ENCODE measurements around the gene RUFY4. TPM values are rescaled to one million over a fixed set of nuclear protein-coding genes. Genes with fewer than 3 reads are reported as not detected.

RUFY4 gene
- total RNA-seq, 6 donors from 2014 or later = 0.15 to 0.51 (median 0.21) TPM; not detected in 2

DNA sequence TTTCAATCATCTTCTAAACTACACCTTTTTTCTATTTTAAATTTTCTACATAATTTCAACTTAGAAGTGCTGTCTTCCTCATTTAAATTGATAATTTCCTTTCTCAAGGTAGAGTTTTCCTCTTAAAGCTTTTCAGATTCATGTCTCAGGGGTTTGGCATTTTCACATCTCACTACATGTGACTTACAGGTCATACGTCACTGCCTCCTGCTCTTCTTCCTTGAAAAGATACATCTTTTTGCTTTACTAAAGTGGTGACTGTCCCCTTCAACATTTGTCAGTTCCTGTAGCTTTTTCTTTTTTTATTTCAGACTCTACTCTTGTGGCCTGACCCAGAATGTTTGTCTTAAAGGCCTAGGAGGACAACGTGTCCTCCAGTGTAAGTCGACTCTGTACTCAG lies 17.1 kb upstream of the RUFY4 start:
- no peak for DNase-seq
- Histone ChIP-seq H3K9me3 (peaks cover 0 to 3% (median 0%) of the 10 kb centered on the region in 4 donors), H3K27ac (no peak overlapping the region), H3K27me3 (no peaks in the 10 kb centered on the region), H3K4me3 (no peak overlapping the region), H3K4me1 (no peaks in the 10 kb centered on the region), H3K36me3 (no peaks in the 10 kb centered on the region)
- WGBS, 2 donors = 84 to 90% methylated on average over 3 of the region's 3 CpGs
- no peak for TF ChIP-seq EP300 (IDR thresholded peaks at IDR 0.05)
- no peak for TF ChIP-seq POLR2AphosphoS5 (IDR thresholded peaks at IDR 0.05)
- TF ChIP-seq, protein P1, sequence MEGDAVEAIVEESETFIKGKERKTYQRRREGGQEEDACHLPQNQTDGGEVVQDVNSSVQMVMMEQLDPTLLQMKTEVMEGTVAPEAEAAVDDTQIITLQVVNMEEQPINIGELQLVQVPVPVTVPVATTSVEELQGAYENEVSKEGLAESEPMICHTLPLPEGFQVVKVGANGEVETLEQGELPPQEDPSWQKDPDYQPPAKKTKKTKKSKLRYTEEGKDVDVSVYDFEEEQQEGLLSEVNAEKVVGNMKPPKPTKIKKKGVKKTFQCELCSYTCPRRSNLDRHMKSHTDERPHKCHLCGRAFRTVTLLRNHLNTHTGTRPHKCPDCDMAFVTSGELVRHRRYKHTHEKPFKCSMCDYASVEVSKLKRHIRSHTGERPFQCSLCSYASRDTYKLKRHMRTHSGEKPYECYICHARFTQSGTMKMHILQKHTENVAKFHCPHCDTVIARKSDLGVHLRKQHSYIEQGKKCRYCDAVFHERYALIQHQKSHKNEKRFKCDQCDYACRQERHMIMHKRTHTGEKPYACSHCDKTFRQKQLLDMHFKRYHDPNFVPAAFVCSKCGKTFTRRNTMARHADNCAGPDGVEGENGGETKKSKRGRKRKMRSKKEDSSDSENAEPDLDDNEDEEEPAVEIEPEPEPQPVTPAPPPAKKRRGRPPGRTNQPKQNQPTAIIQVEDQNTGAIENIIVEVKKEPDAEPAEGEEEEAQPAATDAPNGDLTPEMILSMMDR (IDR thresholded peaks at IDR 0.05) = no peak
- TF ChIP-seq POLR2A (IDR thresholded peaks at IDR 0.05) = no peak
- no peak for ATAC-seq (ENCODE audit: low FRiP score in 2 of 2)

DNA sequence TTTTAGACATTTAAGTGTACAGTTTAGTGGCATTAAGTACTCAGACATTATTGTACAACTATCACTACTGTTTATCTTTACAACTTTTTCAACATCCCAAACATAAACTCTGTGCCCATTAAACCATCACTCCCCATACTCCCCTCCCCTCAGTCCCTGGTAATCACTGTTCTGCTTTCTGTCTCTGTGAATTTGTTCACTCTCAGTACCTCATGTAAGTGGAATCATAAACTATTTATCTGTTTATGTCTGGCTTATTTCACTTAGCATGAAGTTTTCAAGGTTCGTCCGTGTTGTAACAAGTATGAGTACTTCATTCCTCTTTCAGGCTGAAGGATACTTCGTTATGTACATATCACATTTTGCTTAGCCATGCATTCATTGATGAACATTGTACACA lies 9.8 kb upstream of the RUFY4 start:
- H3K27ac ChIP-seq = no peak overlapping the region
- no peak for ATAC-seq (ENCODE audit: low FRiP score in 2 of 2)
- no peaks in the 10 kb centered on the region for H3K4me1 ChIP-seq
- no peaks in the 10 kb centered on the region for H3K9me3 ChIP-seq
- no peaks in the 10 kb centered on the region for H3K36me3 ChIP-seq
- no peak overlapping the region for H3K4me3 ChIP-seq
- H3K27me3 ChIP-seq = no peaks in the 10 kb centered on the region
- no peak for DNase-seq
- TF ChIP-seq POLR2A (IDR thresholded peaks at IDR 0.05) (no peak), EP300 (IDR thresholded peaks at IDR 0.05) (no peak), POLR2AphosphoS5 (IDR thresholded peaks at IDR 0.05) (no peak)
- TF ChIP-seq, protein P1 (IDR thresholded peaks at IDR 0.05) = no peak
- WGBS, 2 donors = 76 to 85% methylated on average over 3 of the region's 3 CpGs

DNA sequence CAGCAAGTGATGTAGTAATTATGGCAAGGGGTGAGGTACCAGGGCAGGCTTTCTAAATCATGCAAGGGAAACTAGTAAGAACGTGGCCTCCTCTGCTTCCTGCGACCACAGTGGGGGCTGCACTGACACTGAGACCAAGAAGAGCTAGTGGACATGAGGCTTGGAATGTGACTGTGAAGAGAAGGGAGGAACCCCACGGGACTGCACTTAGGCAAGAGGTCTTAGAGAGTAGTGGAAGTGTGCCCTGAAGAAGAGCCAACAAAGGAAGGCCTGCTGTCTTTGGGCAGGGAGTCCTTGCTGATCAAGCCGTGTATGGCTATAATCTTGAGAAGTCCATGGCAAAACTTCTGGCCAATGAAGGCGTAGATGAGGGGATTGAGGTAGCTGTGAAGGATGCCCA lies 8.9 kb upstream of the RUFY4 start:
- 54 to 58% methylated on average over 5 of the region's 5 CpGs for WGBS, 2 donors
- no peak overlapping the region for H3K27ac ChIP-seq
- no peaks in the 10 kb centered on the region for H3K4me1 ChIP-seq
- H3K4me3 ChIP-seq = no peak overlapping the region
- H3K9me3 ChIP-seq = no peaks in the 10 kb centered on the region
- no peak for ATAC-seq (ENCODE audit: low FRiP score in 2 of 2)
- DNase-seq = no peak
- no peaks in the 10 kb centered on the region for H3K27me3 ChIP-seq
- TF ChIP-seq POLR2AphosphoS5 (IDR thresholded peaks at IDR 0.05) = no peak
- TF ChIP-seq, protein P1 (IDR thresholded peaks at IDR 0.05) = no peak
- no peak for TF ChIP-seq POLR2A (IDR thresholded peaks at IDR 0.05)
- TF ChIP-seq EP300 (IDR thresholded peaks at IDR 0.05) = no peak
- no peaks in the 10 kb centered on the region for H3K36me3 ChIP-seq

DNA sequence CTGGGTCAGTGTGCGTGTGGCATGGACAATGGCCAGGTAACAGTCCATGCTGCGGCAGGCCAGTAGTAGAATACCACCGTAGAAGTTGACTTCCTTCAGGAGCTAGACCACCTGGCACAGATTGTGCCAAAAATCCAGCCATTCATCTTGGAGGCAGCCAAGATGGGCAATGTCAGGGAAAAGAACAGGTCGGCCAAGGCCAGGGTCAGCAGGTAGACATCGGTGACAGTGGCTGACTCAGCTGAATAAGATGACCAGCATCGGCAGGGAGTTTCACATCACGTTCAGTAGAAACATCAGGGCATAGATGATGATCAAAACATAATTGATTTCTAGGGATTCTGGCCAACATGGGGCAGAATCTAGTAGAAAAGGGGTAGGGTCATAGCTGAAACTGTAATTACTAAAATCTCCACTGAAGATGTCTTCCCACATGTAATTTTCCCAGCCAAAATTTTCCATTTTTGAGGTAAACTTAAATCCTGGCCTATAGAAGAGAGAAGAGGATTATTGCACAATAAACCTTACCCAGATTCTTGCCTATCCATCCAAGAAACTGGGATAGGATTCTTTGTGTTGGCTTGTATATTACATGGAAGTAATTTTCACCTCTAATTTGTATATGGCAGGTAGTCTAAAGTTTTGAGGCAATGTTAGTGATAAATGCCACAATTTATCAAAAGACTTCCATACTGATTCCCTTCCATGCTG lies 7.9 kb upstream of the RUFY4 start:
- WGBS, 2 donors = 95 to 96% methylated on average over 7 of the region's 7 CpGs
- H3K4me1 ChIP-seq = no peaks in the 10 kb centered on the region
- ATAC-seq (ENCODE audit: low FRiP score in 2 of 2) (no peak), DNase-seq (no peak)
- H3K4me3 ChIP-seq = no peak overlapping the region
- H3K27ac ChIP-seq = no peak overlapping the region
- TF ChIP-seq, protein P1 (IDR thresholded peaks at IDR 0.05) = no peak
- TF ChIP-seq EP300 (IDR thresholded peaks at IDR 0.05) (no peak), POLR2A (IDR thresholded peaks at IDR 0.05) (no peak), POLR2AphosphoS5 (IDR thresholded peaks at IDR 0.05) (no peak)
- H3K27me3 ChIP-seq = no peaks in the 10 kb centered on the region
- H3K9me3 ChIP-seq = no peaks in the 10 kb centered on the region
- no peaks in the 10 kb centered on the region for H3K36me3 ChIP-seq

DNA sequence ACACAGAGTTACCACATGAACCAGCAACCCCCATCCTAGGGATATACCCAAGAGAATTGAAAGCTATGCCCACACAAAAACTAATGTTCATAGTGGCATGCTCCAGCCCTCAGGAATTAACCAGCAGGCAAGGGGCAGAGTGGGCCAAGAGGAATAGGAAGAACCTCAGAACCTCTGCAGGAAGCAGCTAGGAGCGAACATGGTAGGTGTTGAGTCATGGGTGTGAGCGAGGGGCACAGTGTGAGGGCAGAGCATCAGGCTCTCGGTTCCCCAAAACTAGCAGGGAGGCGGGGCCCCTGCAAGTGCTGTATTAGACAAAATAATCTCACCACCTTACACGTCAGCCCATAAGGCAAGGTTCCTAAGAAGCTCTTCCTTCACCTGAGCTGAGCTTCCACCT lies 5.6 kb upstream of the RUFY4 start:
- H3K4me3 ChIP-seq = no peak overlapping the region
- H3K27ac ChIP-seq = no peak overlapping the region
- peak in 1 of 2 donors; percentile 56 for ATAC-seq (ENCODE audit: low FRiP score in 2 of 2)
- 64 to 87% methylated on average over 5 of the region's 5 CpGs for WGBS, 2 donors
- H3K9me3 ChIP-seq = no peaks in the 10 kb centered on the region
- TF ChIP-seq POLR2A (IDR thresholded peaks at IDR 0.05) = no peak
- no peak for TF ChIP-seq EP300 (IDR thresholded peaks at IDR 0.05)
- TF ChIP-seq, protein P1 (IDR thresholded peaks at IDR 0.05) = no peak
- TF ChIP-seq POLR2AphosphoS5 (IDR thresholded peaks at IDR 0.05) = no peak
- H3K27me3 ChIP-seq = no peaks in the 10 kb centered on the region
- no peaks in the 10 kb centered on the region for H3K36me3 ChIP-seq
- H3K4me1 ChIP-seq = peaks cover under 1 to 12% (median 8%) of the 10 kb centered on the region in 4 donors
- no peak for DNase-seq
